Activated CD4-positive, alpha-beta T cell treated with anti-CD3 and anti-CD28 coated beads, Interleukin-2, Interleukin-4, amounts not matched to agents 100 ng/mL and 50 ng/mL, durations not matched to agents 16 hours and 8 hours (primary cell): Measurements from ENCODE around the gene IGSF9.

Source experiments
- DNase-seq: peaks from one replicate; pipeline ENCODE4 v3.0.0-alpha.2; 2020; ENCODE audit warnings: low spot score

The IGSF9 gene

GRCh38 chr1:159972443-159973205, 27.2 kb upstream of the IGSF9 start:
- no peak for DNase-seq

- DNase-seq, result no peak
These were observed 25.5 kb upstream of the IGSF9 start for GRCh38 chr1:159970932-159971342.

- no peak for DNase-seq
These were observed 23.5 kb upstream of the IGSF9 start for GRCh38 chr1:159968901-159969300.

- DNase-seq, result no peak
These were observed 19.9 kb upstream of the IGSF9 start for GRCh38 chr1:159965263-159965662.

DNA sequence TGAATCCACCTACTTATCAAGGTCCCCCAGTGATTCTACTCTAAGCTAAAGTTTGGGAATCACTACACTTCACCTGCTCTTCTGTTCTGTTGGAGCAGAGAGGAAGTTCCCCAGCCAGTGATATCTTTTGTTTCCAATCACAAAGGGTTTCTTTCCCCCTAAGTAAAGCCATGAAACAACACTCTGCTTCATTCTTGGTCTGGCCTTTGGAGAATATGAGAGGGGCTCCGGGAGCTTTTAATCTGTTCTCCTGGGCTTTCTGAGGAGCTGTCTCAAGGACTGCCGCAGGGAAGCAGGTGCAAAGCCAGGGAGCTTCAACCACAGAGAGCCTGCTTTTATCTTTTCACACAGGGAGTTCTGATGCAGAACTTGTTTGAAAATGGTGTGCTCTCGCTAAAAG, 18.7 kb upstream of the IGSF9 start:
- DNase-seq, result no peak

DNA sequence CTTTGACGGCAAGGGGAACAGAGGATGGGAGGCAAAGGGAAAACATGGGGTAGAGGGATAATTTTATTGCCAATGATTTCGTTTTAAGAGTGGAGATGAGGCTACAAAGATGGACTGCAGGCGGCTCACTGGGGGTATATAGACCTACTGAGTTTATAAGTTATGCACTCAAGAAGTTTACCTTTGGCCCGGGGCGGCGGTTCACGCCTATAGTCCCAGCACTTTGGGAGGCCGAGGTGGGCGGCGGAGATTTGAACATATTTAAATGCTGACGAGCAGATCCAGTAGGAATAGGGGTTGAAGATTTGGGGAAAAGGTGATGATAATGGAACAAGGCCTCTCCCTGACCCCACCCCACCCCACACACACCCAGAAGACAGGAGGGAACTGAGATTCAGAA, 16.8 kb upstream of the IGSF9 start:
- no peak for DNase-seq

GRCh38 chr1:159961636-159962035, 16.2 kb upstream of the IGSF9 start:
- DNase-seq, result no peak

- DNase-seq, result no peak
These were observed 15.4 kb upstream of the IGSF9 start for GRCh38 chr1:159960721-159961381.

DNA sequence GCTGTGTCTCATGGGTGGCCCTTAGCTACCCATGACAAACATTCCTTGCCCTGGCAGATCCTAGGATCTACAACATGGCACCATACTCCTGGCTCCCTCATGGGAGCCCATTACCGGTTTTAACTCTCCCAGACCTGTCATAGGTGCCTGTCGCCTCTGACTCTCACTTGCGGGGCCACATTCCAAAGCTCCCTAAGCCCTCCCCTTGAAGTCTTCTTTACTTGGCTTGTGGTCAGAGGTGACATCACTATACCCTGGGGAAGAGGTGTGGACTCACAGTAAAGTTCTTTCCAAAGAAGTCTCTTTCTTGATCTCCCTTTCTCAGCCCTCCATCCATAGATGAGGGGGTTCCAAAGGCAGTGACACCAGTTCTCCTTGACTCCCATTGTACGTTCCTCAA, 14.0 kb upstream of the IGSF9 start:
- DNase-seq, result no peak

DNA sequence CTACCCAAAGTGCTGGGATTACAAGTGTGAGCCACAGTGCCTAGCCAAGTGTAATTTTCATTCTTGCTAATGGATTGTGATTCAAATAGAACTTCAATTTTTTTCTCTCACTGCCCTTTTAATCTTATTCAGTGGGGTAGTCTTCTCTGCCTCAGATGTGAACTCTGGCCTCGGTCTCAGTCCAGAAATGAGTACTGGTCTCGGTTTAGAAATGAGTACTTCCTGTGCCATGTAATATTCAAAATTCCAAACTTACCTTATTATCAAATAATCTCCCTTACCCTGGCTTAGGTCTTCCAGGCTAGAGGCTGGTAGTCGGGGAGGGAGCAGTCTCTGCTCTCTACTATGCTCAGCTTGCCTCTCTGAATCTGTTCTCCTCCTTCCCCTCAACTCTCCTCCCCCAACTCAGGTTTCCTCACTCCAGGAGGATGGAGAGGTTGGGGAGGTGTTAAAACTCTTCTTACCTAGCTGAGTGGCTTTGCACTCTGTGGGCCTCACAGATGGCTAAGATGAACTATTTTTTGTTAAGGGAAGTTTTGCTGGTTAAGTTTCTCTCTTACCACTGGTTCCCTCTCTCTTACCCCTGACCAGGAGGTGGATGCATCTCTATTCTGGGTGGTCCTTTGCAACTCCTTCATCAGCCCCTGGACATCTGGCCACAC, 13.4 kb upstream of the IGSF9 start:
- peak; percentile 62 for DNase-seq

DNA sequence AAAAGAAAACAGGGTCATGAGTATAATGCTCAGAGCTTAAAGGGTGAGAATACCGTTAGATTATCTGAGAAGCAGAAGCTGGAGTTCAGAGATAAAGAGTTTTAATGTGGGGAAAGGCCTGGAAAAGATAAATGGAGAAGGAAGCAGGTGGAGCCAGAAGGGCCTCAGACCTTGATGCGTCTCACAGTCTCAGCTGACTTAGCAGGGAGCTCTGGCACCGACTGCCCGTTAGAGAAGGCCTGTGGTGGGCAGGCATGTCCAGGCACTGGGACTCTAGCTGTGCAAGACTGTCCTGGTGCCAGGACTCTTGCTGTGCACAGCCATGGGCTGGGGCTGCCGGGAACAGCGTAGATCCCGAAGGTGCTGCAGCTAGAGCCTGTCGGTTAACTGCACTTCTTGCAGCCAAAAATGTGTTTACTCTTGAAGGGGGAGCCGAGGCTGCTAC, 12.4 kb upstream of the IGSF9 start:
- no peak for DNase-seq

DNA sequence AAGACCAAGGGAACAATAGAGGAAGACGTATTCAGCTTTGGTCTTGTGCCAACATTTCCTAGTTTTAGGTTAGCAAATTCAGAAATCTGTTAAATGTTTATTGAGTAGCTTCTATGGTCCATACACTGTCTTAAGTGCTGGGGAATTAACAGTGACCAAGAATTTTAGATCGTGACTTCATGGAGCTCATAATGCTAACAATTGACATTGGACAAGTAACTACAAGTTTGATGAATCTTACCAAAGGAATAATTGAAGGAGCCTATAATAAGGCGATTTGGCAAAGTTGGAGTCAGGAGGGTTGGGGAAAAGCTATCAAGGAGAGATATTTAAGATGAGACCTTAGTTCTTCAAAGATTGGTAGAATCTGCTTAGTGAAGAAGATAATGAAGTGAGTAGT, 10.0 kb upstream of the IGSF9 start:
- DNase-seq, result no peak

- DNase-seq, result no peak
These were observed 8.4 kb upstream of the IGSF9 start, which contains the start of gene SLAMF9 for GRCh38 chr1:159953536-159954515. TSS of gene SLAMF9 (minus strand) at chr1:159954237. CDS start at chr1:159954137, 100 bp downstream.

GRCh38 chr1:159952932-159953331, 7.5 kb upstream of the IGSF9 start:
- no peak for DNase-seq

DNA sequence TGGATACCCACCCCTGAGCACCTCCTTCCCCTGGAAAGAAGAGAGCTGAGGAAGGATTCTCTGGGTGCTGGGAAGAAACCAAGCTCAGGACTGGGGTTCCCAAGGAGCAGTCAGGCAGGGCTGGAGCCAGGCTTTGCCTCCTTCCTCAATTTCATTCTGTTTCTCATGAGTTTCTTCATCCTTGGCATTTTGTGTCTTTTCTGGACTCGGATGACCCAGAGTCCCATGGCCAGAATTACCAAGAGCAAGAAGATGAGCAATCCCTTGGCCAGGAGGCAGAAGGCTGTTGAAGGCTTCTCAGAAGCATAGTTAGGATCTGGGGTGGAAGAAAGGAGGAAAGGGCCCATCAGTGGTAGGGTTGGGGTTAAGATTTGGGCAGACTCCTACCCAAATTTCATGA, 6.1 kb upstream of the IGSF9 start:
- DNase-seq, result no peak

DNA sequence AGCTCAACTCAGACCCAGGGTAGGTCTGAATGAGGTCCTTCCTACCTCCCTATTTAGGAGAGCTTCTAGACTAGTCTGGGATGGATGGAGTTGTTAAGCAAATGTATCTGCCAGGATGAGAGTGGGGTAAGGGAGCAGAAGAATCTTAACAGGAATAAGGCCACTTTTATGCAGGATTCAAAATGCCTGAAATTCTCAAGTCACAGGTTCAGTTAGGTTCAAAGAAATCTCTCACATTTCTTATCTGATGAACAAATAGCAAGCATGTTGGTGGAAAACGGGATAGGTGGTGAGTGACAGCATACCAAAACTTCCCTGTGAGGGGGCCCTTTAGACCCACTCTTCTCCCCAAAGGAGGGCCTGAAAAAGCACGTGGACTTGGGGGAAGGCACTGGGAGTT, 5.6 kb upstream of the IGSF9 start:
- no peak for DNase-seq

DNA sequence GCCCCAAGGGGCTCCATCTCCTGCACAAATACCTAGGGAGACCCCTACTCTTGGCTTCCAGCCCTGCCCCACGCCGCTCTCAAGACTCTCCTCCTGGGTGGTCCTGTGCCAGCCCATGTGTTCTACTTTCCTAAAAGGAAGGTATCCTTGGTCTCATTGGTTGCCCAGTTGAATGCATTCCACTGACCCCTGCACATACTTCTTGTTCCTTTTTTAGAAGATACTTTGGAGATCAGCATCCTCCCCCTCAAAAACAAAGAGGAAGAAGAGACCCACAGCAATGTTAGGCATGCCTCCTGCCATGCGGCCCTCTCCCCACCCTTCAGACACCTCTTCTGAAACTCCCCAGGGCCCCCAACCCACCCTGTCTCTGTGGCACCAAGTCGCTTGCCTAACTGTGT, 4.6 kb upstream of the IGSF9 start:
- no peak for DNase-seq

DNA sequence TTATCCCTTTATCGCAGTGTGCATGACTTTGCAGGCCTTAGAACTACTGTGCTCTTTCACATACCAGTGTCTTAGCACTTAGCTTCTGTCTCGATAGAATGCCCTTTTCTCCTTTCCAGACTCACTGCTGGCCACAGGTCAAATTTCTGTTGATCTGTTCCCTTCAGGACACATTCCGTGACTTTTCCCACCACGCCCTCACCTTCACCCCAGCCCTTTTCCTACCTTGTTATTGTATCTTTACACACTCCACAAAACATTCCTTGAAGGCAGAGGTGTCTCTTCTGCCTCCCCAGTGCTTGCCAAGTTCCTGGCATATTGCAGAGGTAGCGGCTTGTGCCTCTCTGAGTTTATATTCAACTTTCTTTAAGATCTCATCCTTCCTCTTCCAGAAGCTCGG, 3.7 kb upstream of the IGSF9 start:
- DNase-seq, result no peak

GRCh38 chr1:159947942-159948341, 2.5 kb upstream of the IGSF9 start:
- DNase-seq, result no peak

GRCh38 chr1:159946242-159947187, 1.1 kb upstream of the IGSF9 start:
- no peak for DNase-seq
